Melanocyte of skin (primary cell): ENCODE measurements around the gene SHISAL1. TPM values are rescaled to one million over a fixed set of nuclear protein-coding genes. Genes with fewer than 3 reads are reported as not detected.

Experiments used
- total RNA-seq, 2 donors: library from RNA; depleted of rRNA; stranded (reverse); fragments of >200 nt; gene quantifications; 2 replicates each; pipeline ENCODE4 v1.2.3, GENCODE V29; 2012

Gene SHISAL1
- under 1 TPM; under 0.01 to 0.33 TPM for total RNA-seq

DNA sequence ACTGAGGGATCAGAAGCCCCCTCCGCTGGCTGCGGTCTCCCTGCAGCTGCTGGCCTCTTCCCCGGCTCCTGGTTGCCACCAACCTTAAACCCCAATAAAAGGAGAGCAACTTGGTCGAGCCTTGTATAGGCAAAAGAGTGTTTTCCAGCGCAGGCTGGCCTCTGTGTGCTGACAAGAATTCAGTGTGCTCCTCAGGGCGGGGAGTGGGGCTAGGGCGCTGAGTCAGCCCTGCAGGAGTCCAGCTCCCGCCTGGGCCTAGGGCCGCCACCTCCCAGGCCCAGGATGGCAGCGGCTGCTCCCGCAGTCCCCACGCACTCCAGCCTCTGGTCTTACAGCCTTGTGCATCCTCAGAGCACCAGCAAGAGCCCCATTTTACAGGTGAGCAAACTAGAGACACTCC is at the start of gene SHISAL1:
TSS of gene SHISAL1 (minus strand) at position 186 of the 400 bp plus-strand sequence. CDS start 12,006 bp downstream, outside the sequence.

Other genes with a start within 250 kb of the SHISAL1 start
- gene PARVG, start 132.0 kb downstream of the SHISAL1 start, total RNA-seq = under 1 TPM in 1 of 2 donors, not detected in 1; 0.69 TPM
- gene RTL6, start 185.3 kb upstream of the SHISAL1 start, total RNA-seq = 10 to 100 TPM; 24.3 to 26.5 TPM